Retina (tissue), 1 donor: ENCODE results near the gene SOX8.

ENCODE experiments used
- DNase-seq: peaks from one replicate; pipeline ENCODE4 v3.0.0-alpha.2; 2016

Gene SOX8

DNA sequence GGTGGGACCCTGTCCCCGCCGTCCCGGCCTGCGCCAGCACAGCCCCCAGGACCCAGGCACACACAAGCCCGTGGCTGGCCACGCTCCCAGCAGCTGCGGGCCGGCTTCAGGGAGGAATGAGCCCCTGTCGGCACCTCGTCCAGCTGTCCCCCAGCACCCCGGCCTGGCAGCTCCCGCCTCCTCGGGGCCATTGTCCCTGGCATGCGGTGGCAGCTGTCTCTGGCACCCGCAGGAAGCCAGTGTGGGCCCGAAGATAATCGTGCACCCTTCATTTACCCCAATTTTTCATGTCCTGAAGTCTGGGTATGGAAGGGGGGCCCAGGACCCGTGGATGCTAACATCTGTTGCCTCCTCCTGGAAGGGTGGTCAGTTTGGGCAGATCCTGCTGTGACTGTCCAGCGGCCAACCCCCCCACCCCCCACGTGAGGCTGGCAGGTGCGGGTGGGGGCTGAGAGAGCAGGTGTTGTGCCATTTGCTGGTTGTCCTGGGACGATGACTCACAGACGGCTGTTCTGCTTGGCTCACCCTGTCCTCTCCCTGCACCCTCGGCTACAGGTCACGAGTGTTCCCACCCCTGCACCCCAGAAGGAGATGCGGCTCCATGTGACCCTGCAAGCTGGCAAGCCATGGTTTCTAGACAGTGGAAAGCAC is 6.8 kb upstream of the SOX8 start:
- DNase-seq: no peak

- no peak for DNase-seq
These were observed 6.3 kb upstream of the SOX8 start for GRCh38 chr16:975291-975690.

DNA sequence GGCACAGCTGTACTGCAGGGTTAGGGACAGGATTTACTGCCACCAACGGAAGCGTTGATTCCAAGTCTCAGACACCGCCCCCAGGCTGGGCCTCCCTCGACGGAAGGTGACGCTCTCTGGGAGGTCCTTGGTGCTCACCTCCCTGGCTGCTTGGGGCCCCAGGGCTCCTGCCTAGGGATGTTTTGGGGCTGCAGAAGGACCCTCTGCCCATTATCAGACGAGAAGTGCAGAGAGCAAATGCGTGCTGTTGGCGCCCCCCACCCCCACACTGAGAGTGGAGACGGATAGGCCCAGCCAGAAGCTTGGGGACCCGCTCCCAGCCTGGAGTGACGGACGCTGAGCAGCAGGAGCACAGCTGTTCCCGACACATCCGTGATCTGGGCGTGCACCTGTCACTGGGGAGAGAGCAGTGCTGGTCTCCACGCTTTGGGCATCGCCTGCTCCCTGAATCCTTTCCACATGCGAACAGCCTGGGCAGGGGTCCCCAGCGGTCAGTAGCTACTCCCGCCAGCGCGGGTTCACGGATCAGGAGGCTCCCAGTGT is 5.1 kb upstream of the SOX8 start:
- DNase-seq: peak; percentile 64

GRCh38 chr16:977081-977701 is 4.4 kb upstream of the SOX8 start:
- DNase-seq: peak; percentile 71

- no peak for DNase-seq
These were observed 3.7 kb upstream of the SOX8 start for GRCh38 chr16:977896-978295.

GRCh38 chr16:978403-978802 is 3.2 kb upstream of the SOX8 start:
- peak; percentile 32 for DNase-seq

DNA sequence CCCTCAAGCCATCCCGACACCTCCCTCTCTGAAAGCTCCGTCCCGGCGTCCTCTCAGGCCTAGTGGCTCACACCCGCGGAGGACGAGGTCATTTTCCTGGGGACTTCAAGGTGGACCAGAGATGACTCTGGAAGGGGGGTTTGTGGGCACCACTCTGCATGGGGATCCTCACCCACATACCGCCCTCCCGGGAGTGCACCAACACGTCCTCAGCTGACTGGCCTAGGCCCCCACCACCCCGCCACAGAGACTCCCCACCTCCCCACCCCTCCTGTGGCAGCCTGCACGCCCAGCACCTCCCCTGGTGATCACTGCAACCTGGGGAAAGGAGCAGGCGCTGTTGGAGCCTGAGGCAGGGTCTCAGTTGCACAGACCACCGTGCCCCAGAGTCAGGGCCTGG is 2.4 kb upstream of the SOX8 start:
- no peak for DNase-seq

DNA sequence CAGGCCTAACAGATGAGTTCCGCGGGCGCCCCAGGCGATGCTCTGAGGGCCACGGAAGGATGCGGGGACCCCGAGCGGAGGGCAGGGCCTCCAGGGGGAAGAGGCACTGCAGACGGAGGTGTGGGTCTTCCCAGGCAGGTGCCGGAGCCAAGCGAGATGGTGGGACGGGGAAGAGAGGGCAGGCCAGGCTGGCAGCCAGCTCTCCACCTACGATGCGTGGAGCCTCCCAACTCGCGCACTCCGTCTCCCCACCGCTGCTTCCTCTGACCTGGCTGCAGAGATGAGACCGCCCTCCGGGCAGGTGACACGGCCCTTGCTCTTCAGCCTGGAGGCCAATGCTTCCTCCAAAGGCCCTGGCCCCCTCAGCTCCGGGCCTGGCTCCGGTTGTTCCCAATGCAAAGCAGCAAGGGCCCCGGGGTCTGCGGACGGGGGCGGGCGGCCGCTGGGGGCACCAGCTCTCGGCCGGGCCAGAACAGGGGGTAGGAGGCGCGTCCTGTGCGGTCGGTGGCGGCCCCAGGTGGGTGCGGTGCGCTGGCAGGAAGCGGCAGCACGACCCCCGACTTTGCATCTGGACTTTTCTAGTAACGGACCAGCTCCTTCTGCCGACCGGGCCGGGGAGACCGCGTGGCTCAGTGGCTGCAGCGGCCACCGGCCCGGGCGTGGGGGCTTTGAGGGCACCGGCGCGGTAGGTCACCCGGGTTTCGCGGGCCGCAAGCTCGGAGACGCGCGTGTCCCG is 1.5 kb upstream of the SOX8 start:
- DNase-seq: peak; percentile 69

GRCh38 chr16:980595-980854 is 1.0 kb upstream of the SOX8 start:
- no peak for DNase-seq

- DNase-seq: peak; percentile 58
These were observed 824 bp downstream of the SOX8 start for GRCh38 chr16:982145-983043.

DNA sequence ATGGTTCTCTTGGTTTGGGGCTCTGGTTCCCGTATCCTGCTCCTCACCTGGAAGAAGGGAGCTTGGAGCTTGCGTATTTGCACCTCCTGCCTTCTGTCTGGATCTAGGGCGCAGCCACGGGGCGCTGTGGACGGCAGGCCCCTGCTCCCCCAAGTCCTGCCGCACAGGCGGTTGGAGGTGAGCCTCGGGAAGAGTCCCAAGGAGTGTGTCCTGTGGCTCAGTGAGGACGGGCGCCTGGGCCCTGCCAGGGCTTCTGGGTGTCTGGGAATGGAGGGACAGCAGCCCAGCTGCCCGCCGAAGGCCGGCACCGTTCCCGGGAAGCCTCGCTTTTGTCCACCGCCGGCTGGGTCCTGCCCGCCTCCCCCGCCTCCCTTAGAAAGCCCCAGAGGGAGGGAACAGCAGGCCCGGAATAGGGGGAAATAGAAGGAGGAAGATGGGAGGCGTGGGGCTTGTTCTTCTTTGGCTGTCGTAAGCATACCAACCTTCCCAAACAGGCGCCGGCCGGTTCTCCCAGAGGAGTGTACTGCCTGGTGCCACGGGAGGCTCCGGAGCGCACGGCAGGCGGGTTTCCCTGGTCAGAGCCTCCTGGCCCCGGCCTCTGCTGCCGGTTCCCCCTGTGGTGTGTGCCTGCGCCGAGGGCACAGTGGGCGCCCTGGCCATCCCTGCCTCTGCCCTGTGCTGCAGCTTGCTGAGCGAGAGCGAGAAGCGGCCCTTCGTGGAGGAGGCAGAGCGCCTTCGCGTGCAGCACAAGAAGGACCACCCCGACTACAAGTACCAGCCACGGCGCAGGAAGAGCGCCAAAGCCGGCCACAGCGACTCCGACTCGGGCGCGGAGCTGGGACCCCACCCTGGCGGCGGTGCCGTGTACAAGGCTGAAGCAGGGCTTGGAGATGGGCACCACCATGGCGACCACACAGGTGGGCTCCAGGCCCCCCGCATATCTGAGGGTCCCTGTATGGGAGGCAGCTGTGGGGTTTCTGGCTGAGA is 1.8 kb downstream of the SOX8 start:
- DNase-seq: peak; percentile 74

GRCh38 chr16:984121-984694 is 2.6 kb downstream of the SOX8 start:
- no peak for DNase-seq

DNA sequence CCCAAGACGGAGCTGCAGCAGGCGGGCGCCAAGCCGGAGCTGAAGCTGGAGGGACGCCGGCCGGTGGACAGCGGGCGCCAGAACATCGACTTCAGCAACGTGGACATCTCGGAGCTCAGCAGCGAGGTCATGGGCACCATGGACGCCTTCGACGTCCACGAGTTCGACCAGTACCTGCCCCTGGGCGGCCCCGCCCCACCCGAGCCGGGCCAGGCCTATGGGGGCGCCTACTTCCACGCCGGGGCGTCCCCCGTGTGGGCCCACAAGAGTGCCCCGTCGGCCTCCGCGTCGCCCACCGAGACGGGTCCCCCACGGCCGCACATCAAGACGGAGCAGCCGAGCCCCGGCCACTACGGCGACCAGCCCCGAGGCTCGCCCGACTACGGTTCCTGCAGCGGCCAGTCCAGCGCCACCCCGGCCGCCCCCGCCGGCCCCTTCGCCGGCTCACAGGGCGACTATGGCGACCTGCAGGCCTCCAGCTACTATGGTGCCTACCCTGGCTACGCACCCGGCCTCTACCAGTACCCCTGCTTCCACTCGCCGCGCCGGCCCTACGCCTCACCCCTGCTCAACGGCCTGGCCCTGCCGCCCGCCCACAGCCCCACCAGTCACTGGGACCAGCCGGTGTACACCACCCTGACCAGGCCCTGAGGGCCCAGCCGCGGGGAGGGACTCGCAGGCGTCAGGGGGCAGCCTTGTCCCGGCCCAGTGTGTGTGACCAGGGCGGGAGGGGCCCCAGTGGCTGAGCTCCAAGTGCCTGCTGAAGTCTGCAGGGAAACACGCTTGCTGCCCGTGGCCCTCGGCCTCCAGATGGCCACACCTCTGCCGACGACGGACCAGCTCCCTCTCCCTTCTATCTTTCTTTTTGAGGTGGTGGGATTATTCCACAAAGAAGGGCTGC is 3.4 kb downstream of the SOX8 start:
- no peak for DNase-seq

GRCh38 chr16:985646-986400 is 4.3 kb downstream of the SOX8 start:
- DNase-seq: no peak

GRCh38 chr16:986411-986810 is 4.8 kb downstream of the SOX8 start:
- DNase-seq: no peak

DNA sequence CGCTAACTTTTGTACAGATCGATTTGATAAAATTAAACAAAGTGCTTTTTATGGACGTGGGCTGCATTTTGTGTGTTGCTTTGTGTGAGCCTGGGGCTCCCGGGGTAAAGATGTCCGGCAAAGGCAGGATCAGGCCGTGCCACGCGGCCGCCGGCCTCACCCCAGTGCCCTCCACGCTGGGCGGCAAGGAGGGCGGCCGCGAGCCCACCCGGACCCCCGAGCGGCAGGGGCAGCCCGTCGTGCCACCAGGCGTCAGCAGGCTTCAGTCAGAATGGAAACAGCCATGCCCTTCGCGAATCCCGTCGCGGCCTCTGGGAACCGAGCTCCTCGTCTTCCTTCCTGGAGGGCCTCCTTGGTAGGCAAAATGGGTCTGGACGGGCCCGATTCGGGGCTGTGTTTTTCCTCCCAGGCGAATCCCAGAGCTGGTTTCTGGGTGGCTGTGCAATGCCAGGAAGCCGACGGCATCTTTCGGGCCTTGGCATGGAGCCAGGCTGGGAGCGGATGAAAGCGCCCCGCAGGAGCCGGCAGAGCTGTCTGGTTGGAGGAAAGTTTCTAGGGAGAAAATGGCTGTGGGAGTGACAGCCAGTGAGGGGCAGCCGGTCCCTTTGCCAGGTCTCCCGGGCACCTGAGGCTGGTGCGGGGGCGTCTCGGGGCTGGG is 5.5 kb downstream of the SOX8 start:
- no peak for DNase-seq

DNA sequence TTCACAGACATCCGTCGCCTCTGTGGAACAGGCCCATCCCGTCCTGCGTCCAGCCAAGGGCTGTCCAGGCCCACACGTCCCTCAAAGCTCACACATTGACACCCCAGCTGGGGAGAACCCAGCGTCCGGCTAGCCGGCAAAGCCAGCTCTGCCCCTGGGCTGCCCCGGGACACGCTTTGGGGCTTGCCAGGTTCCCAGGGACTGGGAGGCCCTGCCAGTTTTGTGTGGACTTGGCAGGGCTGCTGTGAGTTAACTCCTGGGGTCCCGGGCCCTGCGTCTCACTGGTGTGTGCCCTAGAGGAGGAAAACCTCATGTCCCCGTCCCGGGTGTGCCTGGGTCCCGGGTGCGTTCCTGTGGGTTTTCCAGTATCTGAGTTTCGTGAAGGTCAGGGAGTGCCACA is 6.3 kb downstream of the SOX8 start:
- DNase-seq: no peak

DNA sequence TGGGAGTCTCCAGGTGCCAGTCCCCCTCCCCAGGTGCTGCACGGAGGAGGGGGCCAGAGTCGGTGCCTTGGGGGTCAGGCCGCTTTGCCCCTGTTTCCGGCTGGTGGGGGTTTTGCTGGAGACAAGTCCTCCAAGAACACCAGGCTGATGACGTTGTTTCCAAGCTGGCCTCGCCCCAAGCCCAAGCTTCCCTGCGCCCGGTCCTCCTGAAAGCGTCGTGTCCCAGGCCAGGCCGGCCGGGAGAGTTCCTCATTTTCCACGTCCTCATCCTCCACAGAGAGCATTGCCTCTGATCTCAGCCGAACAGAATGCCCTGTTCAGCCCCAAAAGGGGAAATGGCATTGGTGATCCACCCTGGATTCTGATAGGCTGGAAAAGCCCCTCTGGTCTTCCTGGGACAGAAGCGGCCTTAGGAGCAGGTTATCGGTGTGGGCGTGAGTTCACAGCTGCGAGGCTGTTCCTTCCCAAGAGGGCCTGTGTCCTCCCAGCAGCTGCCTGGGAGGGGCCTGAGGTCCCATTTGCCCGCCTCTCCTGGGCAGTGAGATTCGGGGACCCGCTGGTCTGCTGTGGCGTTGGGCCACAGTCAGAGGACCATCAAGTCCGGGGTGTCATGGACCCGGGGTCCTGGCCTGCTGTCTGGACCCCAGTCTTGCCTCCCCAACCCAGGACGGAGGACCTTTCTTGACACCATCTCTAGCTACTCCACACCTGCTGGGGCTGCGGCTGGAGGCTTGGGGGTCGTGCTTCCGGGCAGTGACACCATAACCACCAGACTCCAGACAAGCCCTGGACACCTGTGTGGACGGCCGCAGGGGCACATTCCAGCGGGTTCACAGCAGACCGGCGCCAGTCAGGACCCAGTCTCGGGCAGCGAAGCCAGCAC is 7.1 kb downstream of the SOX8 start:
- DNase-seq: no peak
